NOMO-1 treated with dmso at 0.1 percent for 144 hours (cell line): ENCODE results near the gene MAP3K4.

Source experiments
- DNase-seq: peaks from one replicate; lab custom pipeline; 2025; ENCODE audit not compliant: unreplicated experiment; lab: John Stamatoyannopoulos, UW

The MAP3K4 gene

GRCh38 chr6:161033667-161034066, 42.1 kb downstream of the MAP3K4 start:
- DNase-seq, result no peak

DNA sequence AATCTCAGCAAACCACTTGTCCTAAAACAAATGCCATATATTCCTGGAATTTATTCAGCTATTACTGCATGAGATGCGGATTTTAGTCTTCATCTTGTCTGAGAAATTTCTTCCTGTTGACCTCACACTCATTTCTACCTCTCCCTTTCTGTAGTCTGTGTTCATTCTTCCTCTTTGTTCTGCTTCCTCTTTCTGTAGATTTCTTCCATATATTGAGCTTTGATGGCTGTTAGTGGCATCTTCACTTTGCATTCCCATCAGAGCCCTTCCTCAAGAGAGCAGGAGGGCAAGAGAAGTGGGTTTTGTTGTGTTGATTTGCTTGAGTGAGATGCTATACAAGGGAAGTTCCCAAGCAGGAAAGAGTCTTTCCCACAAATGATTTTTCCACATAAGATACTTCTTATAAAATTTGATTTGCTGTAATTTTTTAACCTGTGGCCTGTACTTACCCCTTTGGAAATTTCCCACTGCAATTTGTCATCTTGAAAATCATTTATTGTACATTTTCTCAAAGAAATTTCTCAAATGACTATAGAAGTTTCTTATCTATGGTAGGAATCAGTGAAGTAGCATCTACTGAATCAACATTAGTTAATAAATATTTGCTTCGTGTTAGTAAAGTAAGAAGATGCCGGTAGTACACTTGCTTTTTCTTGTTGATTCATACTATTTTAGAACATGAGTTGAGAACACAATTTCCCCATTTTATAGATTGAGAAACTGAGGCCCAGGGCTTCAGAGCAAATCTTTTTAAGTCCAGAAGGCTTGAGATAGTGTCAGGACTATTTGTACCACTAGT, 43.8 kb downstream of the MAP3K4 start:
- DNase-seq, result peak; percentile 28

GRCh38 chr6:161035981-161036263, 44.4 kb downstream of the MAP3K4 start:
- no peak for DNase-seq

DNA sequence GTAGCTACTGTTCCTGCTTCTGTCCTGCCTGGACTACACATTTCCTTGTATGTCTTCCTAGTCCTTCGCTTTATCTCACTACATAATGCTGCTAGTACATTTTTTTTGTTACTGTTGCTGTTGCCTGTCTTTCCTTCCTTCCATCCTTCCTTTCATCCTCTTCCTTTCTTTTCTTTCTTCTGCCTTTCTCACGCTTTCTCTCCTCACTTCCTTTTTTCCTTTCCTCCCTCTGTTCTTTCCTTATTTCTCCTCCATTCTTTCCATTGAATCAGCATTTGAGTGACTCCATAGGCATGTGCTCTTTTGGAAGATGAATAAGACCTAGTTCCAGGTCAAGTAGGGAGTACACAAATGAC, 46.3 kb downstream of the MAP3K4 start:
- no peak for DNase-seq

DNA sequence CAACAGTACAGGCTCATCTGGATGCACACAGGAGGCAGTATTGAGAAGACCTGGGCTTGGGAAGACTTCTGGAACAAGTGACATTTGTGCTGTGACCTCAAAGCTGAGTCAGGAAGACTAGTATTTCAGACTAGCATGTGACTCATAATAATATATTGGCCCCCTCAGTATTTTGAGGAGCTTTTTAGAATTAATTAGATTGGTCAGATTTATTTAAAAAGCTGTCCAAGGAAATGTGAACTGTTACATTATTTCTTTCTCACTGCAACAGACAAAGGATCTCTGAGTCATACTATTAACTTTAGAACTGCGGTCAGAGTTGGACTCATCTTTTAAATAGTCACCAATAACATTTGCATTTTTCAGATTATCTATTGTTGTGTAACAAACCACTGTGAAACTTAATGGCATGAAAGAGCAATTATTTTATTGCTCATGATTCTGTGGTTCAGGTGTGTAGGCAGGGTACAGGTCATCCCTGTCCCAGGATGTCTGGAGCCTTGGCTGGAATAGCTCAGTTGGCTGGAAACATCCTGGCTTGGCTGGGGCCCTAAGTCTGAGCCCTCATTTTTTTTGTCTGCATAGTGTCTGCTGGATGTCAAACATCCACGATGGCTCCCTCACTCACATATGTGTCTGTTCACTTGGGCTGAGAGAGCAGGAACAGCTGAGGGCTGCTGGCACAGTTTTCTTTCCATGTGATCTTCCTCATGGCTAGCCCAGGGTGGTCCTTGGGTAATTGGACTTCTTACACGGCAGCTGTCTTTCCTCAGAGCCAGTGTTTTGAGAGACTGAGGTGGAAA, 46.9 kb downstream of the MAP3K4 start:
- no peak for DNase-seq

DNA sequence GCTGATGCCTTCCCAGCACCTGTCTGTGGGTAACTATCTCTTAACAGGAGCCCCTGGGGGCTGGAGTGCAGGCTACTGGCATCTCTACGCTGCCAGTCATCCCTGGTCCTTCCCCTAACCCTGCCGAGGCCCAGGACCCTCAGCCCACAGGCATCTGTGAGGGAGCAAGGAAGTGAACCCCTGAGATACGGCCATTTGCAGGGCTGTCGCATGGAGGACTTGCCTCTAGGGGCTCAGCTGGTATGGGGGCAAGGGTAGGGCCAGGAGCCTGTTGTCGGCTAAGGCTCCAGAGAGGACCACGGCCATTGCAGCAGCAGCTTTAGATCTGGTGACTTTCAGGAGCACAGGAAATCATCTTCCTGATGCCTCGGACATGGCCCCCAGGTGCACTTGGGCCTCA, 49.7 kb downstream of the MAP3K4 start:
- no peak for DNase-seq

DNA sequence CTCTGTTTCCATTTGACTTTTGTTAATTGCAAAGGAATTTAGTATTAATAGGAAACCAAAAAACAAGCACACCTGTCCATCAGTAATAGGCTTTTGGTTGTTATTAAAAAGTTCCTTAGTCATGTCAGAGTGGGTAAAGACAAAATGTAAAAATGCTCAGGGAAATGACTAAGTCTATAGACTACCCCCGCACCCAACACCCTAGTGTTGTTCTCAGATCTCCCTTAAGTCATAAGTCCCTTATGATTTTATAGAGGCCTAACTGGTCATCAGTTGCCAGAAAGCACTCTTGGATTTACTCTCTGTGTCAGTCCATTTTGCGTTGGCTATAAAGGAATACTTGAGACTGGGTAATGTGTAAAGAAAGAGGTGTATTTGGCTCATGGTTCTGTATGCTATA, 52.8 kb downstream of the MAP3K4 start:
- DNase-seq, result no peak

DNA sequence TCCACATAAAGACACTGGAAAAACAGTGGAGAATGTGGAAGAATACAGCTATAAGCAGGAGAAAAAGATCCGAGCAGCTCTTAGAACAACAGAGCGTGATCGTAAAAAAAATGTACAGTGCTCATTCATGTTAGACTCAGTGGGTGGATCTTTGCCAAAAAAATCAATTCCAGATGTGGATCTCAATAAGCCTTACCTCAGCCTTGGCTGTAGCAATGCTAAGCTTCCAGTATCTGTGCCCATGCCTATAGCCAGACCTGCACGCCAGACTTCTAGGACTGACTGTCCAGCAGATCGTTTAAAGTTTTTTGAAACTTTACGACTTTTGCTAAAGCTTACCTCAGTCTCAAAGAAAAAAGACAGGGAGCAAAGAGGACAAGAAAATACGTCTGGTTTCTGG, 57.1 kb downstream of the MAP3K4 start:
- DNase-seq, result no peak

DNA sequence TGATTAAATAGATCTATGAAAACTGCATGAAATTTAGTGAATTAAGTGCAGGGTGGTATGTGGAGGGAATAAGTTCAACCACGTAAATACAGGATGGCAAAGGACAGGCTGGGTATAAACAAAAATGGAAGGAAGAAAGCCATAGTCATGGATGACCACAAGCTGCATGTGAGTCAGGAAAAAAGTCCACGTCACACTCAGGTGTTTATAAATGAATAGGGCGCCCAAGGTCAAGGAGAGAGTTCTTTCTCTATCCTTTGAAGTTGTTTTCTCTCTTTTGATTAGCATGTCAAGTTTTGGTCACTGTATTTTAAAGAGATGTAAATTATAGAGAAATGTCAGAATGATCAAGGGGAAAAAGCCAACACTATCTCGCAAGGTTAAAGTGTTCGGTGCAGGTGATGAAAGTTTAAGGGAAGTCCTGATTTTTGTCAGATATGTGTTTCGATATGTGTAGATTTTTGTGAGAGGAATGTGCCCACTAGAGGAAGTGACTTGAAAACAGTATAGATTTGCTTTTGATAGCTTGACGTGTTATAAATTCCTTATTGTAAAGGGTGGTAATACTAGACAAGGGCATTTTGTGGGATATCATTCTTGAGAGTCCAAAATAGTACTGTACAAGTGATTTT, 58.7 kb downstream of the MAP3K4 start:
- no peak for DNase-seq

- no peak for DNase-seq
Measured at GRCh38 chr6:161053103-161053502, 61.5 kb downstream of the MAP3K4 start.

DNA sequence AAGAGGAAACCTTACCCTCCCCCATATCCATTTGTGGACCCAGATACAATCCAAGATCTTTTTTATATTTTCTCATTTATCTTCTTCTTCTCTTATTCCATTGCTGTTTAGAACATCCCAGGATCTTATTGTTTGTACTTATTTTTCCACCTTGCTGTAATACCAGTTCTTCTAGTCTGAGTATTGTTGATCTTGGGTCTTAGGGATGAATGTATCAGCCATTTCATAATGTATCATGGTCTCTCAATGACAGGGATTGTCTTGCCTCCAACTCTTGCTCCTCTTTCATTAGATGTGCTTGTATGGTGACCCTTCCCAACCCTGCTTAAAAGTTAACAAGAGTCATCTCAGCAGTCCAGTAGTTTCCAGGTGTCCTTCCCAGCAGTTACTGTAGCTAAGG, 63.3 kb downstream of the MAP3K4 start:
- DNase-seq, result no peak

GRCh38 chr6:161056451-161056850, 64.9 kb downstream of the MAP3K4 start:
- DNase-seq, result no peak

DNA sequence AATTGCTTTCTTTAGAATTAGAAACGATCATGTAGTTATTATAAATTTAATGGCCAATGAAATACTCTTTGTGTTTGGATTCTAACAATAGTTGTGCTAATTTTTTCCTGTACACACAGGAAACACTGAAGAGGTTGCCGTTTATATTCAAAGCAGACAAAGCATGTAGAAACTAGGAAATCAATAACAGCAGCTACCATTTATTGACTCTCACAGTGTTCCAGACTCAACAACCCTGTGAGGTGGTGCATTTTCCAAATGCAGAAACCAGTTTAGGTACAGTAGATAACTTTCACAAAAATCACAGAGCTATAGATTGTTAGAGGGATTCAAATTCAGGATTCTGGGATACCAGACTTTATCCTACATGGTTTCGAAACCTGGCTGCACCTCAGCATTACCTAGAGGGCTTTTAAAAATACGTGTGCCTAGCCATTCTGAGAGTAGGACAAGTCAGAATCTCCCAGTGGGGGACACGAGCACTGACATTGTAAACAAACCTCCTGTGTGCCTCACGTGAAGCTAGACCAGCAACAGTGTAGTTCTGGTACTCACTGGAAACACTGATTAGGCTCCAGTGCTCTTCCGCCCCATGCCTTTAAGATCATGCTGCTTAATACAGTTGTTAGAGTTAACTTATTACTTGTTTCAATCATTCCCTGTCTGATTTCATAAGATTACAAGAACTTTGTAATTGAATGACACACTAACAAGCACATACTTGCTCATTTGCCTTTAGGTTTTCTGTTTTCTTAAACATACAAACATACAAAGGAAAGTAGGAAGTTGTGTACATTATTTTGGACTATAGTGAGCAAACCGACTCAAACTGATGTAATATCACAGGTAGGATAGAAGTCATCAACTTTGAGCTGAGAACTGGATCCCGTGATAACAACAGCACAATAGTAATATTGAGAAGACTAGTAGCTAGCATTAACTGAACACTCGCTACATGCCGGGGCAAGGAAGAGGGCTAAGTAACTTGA, 65.8 kb downstream of the MAP3K4 start:
- DNase-seq, result no peak

DNA sequence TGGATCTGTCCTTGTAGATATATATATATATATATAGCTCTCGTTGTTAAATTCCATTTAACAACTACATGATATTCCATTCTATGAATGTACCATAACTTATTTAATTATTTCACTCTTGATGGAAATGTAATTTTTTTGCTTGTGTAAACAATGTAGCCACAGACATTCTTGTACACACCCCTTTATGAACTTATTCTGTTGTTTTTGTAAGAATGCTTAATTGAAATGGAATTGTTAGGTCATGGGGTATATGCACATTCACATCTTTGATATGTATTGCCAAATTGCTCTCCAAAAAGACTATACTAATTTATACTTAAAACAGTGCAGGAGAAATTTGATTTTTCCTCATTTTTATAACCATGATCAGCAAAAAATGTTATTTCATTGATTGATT, 67.2 kb downstream of the MAP3K4 start:
- no peak for DNase-seq

DNA sequence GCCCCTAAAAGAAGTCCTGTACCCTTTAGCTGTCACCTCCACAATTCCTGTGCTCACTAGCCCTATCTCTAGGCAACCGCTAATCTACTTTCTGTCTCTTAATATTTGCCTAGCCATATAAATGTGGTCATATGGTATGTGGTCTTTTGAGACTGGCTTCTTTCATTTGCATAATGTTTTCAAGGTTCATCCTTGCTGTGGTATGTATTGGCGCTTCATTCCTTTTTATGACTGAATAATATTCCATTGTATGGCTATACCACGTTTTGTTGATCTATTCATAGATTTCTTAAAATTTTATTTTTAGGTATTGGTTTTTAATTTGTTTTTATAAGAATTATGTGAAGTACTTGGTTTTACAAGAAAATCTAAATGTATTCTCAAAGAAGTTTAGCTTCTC, 70.0 kb downstream of the MAP3K4 start:
- no peak for DNase-seq

GRCh38 chr6:161064915-161065314, 73.3 kb downstream of the MAP3K4 start:
- no peak for DNase-seq

GRCh38 chr6:161066511-161066910, 74.9 kb downstream of the MAP3K4 start:
- DNase-seq, result no peak

DNA sequence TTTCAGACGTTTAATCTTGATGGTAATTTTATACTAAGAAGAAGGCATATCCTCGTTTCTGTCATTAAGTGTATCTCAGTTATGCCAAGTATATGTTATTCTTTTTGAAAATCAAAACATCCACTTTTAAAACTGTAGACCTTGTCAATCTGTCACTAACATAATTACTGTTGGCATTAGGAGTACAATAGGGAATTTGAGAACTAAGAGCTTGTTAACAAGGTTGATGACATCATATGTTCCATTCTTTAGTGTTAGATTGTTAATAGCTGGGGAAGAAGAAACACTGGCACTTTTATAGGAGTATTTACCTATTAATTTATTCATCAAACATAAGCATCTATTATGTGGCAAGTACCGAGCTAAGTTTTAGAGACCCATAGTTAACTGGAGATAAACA, 76.2 kb downstream of the MAP3K4 start:
- DNase-seq, result no peak

- no peak for DNase-seq
Measured at GRCh38 chr6:161068321-161068741, 76.8 kb downstream of the MAP3K4 start.

GRCh38 chr6:161073930-161074329, 82.4 kb downstream of the MAP3K4 start:
- DNase-seq, result no peak

- DNase-seq, result no peak
Measured at GRCh38 chr6:161074496-161075121, 83.0 kb downstream of the MAP3K4 start.
